Measurements from ENCODE around the gene KHDC1L.
A peak's percentile ranks its signal among the peaks of the same experiment; 100 is the strongest.
"Not testable (repeated sequence)": the region's sequence is repeated elsewhere in the genome, so short reads cannot be mapped to it uniquely, and the experiment has no call there.

KHDC1L gene

DNA sequence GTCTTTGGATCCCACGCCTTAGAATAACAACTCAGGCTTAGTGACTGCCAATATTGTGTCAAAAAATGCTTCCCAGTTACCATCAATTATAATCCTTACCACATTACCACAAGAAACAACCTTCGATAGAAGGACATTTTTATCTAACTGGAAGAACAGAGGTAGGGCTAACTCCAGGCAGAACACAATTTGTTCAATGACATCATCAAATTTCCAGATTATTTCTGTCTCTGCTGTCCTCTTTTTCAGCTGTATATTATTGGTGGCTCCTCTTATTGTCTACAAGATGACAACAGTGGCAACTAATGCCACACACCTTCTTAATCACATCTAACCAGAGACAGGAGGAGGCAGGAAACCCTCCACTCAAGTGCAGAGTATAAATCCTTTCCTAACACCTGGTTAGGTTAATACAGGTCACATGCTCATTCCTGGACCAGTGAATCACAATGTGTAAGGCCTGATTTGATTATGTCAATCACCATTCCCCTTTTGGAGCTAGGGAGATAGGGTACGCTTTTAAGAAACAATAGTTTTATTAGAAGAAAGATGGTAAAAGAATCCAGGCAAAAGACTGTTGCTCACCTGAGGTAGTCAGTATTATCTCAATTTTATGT, 18.0 kb downstream of the KHDC1L start:
- no peak for DNase-seq (ENCODE audit: low read depth, low spot score)

DNA sequence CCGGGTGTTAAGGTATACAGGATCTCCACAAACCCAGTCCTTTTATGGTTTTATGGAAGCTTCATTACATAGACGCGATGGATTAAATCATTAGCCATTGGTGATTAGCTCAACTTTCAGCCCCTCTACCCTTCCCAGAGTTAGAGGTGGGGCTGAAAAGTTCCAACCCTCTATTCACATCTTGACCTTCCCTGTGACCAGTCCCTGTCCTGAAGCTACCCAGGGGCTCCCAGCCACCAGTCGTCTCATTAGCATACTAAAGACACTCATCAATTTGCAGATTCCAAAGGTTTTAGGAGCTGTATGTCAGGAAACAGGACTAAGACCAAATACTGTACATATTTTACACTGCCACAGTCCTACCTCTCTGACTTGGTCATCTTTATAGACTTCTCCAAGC, 21.0 kb downstream of the KHDC1L start:
- no peak for DNase-seq (ENCODE audit: low read depth, low spot score)

GRCh38 chr6:73203098-73203497, 22.2 kb downstream of the KHDC1L start:
- DNase-seq (ENCODE audit: low read depth, low spot score), result no peak

DNA sequence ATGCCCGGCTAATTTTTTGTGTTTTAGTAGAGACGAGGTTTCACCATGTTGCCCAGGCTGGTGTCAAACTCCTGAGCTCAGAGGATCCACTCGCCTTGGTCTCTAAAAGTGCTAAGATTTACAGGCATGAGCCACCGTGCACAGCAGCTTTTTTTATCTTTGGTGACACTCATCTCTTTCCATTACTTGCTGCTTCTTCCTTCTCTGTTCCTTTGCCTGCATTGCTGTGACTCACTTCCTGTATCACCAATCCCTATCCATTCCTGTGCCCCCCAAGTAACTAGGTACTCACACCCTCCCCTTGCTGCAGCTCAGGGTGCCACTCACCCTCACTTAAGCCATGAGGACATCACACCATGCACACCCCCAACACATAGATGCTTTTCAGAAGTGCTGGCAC, 24.6 kb downstream of the KHDC1L start:
- no peak for DNase-seq (ENCODE audit: low read depth, low spot score)

DNA sequence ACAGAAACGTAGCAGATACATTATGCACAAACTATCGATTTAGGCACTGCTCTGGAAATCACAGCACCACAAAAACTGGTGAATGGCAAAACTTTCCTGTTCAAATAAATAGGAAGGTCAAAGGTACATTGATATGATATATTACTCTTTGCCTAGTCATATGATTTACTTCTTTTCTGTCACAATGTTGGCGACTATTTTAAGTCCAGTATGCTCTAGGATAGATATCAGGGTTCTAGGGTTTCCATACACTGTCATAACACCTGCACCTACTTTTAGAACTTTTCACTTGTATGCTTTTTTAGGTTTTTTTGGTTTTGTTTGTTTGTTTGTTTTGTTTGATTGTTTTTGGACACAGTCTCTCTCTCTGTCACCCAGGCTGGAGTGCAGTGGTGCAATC, 25.0 kb downstream of the KHDC1L start:
- no peak for DNase-seq (ENCODE audit: low read depth, low spot score)

- DNase-seq (ENCODE audit: low read depth, low spot score), result no peak
Measured at GRCh38 chr6:73194744-73195143, 30.6 kb downstream of the KHDC1L start.

DNA sequence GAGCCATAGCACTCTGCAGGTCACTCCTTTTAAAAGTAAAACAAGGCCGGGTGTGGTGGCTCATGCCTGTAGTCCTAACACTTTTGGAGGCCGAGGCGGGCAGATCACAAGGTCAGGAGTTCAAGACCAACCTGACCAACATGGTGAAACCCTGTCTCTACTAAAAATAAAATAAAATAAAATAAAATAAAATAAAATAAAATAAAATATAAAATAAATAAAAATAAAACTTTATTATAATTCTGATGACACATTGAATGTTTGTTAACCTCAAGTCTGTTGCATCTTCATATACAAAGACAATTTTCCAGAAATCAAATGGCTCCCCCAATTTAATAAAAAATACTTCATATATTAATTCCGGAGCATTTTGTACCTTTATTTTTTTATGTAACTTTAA, 32.0 kb downstream of the KHDC1L start:
- not testable (repeated sequence) for DNase-seq (ENCODE audit: low read depth, low spot score)

DNA sequence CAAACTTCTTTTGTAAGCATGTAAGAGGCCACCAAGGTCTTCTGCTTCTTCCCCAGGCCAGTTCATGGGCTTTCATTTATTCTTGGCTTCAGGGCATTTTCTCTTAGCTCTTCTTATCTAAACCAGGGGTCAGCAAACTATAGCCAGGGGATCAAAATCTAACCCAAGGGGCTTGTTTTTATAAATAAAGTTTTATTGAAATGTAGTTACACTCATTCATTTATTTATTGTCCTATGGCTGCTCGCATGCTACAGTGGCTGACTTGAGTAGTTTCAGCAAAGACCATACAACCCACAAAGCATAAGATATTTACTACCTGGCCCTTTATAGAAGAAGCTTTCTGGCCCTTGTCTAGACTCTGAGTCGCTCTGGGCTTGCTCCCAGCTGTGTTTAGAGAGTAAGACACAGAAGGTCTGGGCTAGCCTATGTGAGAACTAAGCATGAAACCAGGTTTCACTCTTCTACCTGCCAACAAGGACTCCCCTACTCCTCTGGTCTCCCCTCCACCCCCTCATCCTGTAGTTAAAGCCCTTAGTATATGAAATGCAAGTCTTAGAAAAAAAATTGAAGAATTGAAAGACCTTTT, 43.2 kb downstream of the KHDC1L start:
- no peak for DNase-seq (ENCODE audit: low read depth, low spot score)

- DNase-seq (ENCODE audit: low read depth, low spot score), result peak; percentile 32
Measured at GRCh38 chr6:73180763-73181619, 44.3 kb downstream of the KHDC1L start.

DNA sequence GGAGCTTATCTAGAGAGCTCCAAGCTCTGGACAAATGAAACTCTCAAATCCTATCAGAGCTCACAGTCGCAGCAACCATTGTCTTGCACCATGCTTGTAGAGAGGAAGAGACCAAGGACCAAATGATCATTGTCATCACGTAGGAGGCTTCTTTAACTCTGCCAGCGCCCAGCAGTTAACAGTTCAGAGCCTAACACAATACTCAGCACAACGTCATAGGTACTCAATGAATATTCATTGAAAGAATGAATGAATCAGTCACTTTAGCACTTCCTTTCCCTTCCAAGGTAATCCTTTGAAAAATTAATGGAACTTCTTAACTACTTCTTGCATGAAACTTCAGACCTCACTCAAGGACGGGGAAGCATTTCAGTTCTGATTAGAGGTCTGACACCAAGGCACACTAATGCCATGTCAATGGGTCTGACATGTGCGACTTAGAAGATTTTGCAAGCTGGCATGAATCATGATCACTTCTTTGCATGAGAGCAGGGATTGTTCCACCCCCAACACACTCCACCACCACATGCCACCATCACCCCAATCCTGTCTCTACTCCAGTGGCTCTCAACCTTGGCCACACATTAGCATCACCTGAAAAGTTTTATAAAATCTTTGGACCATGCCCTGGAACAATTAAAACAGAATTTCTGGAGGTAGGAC, 45.1 kb downstream of the KHDC1L start:
- DNase-seq (ENCODE audit: low read depth, low spot score), result no peak

- DNase-seq (ENCODE audit: low read depth, low spot score), result no peak
Measured at GRCh38 chr6:73177221-73177944, 47.9 kb downstream of the KHDC1L start.

DNA sequence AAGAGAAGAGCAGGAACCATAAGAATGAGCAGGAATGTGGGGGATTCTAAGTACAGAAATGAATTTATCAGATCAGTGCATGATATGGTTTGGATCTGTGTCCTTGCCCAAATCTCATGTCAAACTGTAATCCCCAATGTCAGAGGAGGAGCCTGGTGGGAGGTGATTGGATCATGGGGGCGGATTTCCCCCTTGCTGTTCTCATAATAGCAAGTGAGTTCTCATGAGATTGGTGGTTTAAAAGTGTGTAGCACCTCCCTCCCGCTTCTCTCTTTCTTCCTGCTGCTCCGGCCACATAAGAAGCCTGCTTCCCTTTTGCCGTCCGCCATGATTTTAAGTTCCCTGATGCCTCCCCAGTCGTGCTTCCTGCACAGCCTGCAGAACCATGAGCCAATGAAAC, 49.2 kb downstream of the KHDC1L start:
- DNase-seq (ENCODE audit: low read depth, low spot score), result no peak

DNA sequence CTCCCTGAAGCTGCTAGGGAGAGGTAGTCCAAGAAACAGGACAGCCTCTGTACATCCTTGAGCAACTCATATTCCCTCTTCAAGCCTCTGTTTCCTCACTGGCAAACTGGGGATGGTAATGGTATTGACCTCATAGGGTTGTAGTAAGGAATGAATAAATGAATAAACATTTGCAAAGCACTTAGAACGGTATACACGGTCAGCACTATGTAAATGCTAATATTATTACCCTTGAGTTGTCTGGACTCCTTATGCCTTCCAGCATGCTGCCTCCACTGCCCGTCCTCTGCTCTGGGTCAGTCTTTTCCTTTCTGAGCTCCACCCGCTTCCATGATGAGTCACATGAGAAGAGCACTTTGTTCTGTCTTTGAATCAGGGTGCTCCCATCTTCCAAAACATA, 50.6 kb downstream of the KHDC1L start:
- DNase-seq (ENCODE audit: low read depth, low spot score), result no peak
